HG02840 (cell line): ENCODE results near the gene HMOX2.

Experiments used
- ATAC-seq: cut with Tn5 transposase; IDR thresholded peaks from one replicate; pipeline ENCODE4 v1.9.1; 2021; ENCODE audit warnings: mild to moderate bottlenecking, moderate library complexity, moderate number of reproducible peaks; ENCODE audit not compliant: unreplicated experiment, low FRiP score

Gene HMOX2

DNA sequence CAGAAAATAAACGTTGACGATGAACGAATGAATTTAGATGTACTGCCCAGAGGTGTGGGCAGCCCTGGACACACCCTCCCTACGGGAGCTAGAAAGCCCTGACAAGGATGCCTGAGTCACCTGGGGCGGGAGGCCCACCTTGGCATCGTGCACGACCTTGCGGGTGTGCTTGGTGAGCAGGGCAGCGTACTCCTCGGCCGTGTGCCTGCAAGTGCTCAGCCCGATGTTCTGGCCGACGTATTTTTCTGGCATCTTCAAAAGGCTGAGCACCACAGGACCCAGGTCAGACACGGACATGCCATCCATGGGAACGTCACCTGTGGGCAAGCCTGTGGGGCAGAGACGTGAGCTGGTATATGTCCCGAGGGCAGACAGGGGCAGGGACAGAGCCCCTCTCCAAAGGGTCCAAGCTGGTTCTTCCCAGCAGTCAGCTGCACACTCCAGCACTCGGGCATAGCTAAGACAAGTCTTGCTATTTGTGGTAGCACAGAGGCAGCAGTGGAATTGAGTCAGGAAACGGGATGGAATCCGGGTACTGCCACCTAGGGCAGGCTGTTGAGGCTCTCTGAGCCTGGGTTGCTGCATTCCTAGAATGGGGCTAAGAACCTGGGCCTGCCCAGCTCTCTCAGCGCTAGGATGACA, 12.6 kb upstream of the HMOX2 start:
- ATAC-seq: no peak

DNA sequence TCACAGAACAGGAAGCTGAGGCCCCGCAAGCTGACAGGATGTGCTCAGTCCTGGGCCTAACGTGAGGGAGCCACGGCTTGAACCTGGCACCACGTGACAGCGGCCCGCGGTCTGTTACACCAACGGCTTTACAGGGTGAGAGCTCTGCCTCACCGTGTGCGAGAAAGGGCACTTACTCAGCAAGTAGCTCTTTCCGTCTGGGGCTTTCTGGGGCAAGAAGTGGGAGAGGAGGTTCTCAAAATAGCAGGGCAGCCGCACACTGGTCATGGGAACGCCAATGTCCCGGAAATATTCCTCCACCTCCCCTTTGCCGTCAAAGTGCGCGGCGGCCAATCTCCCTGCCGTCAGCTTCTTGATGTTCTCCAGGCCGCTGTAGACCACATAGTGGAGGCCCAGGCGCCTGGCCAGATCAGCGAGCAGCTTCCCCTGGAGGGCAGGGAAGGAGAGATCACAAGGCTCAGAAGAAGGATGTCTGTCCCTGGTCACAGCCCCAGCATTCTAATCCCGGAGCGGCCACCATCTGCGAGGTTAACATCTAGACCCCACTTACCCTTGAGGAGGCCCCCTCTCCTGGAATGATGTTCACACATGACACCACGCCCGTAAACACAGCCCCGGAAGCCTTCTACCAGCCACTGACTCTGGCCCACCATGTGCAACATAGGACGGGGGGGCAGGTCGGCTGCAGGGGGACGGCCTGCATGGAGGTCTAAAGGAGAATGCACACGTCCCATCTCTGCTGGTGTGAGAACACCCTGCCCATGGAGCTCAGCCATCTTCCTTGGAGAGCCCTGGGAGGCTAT, 10.0 kb upstream of the HMOX2 start:
- ATAC-seq: no peak

DNA sequence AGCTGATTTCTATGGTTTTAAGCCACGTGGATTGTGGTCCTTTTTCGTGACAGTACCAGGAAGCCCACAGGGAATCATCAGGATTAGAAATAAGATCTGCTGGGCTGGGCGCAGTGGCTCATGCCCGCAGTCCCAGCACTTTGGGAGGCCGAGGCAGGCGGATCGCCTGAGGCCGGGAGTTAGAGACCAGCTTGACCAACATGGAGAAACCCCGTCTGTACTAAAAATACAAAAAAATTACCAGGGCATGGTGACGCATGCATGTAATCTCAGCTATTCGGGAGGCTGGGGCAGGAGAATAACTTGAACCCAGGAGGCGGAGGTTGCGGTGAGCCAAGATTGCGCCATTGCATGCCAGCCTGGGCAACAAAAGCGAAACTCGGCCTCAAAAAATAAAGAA, 8.3 kb upstream of the HMOX2 start:
- no peak for ATAC-seq

DNA sequence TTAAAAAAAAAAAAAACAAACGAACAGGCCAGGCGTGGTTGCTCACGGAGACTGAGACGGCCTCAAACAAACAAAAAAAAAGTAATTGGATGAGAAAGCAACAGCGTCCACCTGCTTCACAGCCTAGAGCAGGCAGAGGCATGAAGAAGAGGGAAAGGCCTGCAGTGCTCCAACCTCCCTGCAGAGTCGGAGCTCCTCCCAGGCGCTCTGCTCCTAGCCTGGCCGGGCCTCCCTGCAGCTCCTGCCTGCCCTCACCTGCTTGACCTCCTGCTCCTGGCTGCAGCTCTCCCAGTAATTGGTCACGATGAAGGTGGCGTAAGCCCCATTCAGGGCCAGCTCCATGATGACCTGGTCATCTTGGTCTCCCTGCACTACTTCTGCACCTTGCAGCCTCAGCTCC, 7.2 kb upstream of the HMOX2 start:
- ATAC-seq: no peak

GRCh38 chr16:4471869-4472268, 4.3 kb upstream of the HMOX2 start:
- ATAC-seq: no peak

DNA sequence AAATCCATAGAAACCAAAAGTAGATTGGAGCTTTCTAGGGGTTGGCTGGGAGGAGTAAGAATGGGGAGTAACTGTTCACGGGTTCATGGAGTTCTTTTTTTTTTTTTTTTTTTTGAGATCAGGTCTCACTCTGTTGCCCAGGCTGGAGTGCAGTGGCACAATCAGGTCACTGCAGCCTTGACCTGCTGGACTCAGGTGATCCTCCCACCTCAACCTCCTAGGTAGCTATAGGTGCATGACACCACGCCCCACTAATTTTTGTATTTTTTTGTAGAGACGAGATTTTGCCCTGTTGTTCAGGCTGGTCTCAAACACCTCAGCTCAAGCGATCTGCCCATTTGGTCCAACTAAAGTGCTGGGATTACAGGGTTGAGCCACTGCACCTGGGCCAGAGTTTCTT, 3.3 kb upstream of the HMOX2 start:
- no peak for ATAC-seq

GRCh38 chr16:4474192-4474961, 1.8 kb upstream of the HMOX2 start, which contains the start of gene NMRAL1:
TSS of gene NMRAL1 (minus strand) at chr16:4474625. CDS start at chr16:4474132, 493 bp downstream.
- ATAC-seq: no peak

DNA sequence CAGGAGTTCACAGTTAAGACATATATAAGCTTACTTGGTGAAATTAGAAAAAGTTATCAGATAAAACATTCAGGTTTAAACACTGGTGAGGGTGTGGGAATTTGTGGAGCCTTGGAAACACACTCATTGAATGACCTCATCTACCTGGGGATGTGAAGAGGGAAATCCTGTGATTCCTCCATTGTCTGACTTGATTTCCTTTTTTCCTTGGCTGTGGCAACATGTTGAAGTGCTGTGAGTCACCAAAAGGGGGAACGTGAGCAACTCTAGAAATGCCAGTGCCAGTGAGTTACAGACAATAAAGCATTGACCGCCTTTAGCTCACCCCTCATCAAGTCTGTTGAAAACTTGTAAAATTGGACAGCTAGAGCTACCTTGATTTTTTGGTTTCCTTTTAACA, 1.8 kb downstream of the HMOX2 start:
- ATAC-seq: no peak

DNA sequence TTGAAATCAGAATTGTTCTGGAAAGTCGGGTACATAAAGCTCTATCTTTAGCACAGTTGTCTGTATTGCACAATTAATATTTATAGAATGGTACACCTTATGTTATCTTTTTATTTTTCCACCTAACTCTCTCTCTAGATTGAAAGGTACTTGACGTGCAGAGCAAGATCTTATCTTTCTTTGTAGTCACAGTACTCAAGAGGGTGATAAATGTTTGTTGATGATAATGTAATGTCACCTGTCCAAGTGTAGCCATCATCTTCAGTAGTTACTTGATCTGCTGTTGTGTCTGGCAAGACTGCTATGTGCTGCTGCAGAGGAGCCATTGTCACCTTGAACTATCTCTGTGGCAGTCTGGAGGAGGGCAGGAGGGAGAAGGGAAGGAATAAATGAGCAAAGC, 5.3 kb downstream of the HMOX2 start:
- no peak for ATAC-seq

DNA sequence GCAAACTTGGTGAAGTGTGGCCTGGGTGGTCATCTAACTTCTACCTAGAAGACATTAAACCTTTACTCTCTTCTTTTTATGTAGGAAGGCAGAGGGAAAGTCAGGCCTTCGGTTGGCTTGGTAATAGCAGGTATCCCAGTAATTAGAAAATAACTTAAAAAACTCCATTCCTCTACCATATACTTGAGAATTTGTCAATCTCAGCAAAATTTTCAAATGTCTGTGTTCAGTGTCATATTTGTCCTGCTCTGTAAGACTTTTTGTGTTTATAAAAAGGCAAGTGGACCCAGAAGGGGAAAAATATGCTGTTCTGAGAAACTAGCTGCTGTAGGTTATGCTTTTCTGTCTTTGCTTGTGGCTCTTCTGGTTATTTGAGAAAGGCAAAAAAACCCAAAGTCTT, 5.8 kb downstream of the HMOX2 start:
- ATAC-seq: no peak

DNA sequence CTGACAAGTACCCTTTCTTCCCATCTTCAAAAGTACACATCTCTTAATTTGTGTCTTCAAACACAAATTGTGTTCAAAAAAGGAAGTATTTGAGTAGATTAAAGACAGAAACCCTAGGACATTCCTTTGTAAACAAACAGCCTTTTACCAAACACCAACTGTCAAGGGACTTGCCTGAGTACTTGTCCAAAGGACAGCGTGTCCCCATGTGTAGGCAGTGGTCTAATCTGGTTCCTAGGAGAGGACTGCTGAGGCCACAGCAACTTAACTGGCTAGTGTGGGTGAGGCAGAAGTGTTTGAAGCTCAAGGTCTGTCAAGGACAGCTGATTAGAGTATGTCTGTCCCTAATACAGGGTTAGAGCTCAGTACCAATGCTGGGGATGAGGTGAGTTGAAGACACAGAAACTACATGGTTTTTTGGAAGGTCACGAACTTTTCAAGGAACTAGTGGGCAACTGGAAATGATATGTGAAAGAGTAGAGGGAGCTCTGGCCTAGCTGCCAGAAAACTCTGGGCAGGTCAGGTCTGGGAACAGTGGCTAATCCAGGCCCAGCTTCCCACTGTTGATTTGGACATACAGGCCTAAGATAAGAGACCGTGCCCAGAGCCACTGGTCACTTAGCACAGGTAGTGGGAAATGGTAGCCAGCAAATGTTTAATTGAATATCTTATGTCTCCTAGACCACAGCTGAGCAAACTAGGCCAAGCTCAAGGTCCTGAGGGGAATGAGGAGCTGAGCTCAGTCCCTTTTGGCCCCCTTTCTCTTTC, 10.1 kb downstream of the HMOX2 start:
- no peak for ATAC-seq

- ATAC-seq: no peak
Observed at GRCh38 chr16:4487955-4488498, 11.8 kb downstream of the HMOX2 start.

DNA sequence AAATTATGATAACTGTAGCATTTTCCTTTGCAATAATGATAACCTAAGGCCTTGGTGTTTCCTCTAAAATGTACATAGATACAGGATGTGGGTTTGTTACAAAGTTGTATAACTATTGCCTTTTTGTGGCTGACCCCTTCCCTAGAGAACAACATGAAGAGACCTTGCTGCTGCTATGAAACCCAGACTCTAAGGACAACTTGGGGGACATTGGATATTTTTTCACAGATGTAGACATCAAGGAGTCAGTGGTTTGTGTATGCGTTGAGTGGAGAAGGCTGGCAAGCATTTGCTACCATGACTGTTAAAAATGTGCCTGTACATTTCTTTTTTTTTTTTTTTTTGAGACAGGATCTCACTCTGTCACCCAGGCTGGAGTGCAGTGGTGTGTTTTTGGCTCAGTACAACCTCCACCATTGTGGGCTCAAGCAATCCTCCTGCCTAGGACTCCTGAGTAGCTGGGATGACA, 12.3 kb downstream of the HMOX2 start:
- ATAC-seq: no peak

DNA sequence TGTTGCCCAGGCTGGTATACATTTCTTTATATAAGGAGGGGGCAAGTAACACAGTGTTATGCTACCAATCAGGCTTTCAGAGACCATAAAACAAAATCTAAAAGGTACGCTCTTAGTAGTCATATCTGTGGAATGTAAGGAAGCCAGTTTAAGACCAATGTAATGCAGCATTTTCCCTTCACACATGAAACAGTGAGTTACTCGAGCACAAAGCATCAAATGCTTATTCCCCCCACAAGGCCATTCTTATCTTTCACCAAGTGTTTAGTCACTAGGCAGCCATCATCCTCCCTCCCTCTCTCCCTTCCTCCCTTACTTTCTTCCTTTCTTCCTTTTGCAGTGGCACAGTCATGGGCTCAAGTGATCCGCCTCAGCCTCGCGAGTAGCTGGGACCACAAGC, 12.8 kb downstream of the HMOX2 start:
- ATAC-seq: no peak

DNA sequence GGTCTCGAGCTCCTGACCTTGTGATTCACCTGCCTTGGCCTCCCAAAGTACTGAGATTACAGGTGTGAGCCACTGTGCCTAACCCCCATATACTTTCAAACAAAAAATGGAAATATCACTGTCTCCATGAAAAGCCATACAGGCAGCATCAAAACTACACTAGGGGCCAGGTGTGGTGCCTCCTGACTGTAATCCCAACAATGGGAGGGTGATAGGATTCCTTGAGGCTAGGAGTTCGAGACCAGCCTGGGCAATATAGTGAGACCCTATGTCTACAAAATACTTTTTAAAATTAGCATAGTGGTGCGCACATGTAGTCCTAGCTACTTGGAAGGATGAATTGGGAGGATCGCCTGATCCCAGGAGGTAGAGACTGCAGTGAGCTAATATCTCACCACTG, 15.7 kb downstream of the HMOX2 start:
- no peak for ATAC-seq

GRCh38 chr16:4494746-4495490, 18.7 kb downstream of the HMOX2 start:
- ATAC-seq: no peak

DNA sequence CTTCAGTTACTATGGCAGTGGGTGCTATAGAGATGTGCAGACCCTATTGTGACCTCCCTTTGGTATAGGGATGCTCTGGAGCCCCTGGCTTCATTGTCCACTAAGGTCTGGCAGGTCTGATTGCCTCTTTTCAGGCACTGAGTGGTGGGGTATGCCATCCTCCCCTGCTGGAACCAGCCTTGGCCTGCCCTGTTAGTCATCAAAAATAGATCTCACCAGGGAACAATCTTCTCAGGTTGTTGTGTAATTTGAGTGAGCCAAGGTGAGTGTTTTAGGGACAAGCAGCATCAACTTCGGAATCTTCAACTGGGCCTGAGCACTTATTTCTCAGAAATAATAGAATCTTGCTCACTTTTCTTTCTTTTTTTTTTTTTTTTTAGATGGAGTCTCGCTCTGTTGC, 19.6 kb downstream of the HMOX2 start:
- no peak for ATAC-seq

GRCh38 chr16:4496305-4496704, 20.1 kb downstream of the HMOX2 start:
- no peak for ATAC-seq

- ATAC-seq: no peak
Observed at GRCh38 chr16:4498546-4499195, 22.5 kb downstream of the HMOX2 start.
